IPS-15b (cell line): Measurements from ENCODE around the gene ZBTB4.

ENCODE experiments used
- H3K27me3 ChIP-seq: one replicate; pipeline ENCODE4 v1.6.1; 2013; ENCODE audit warnings: low read length; ENCODE audit not compliant: control insufficient read depth, insufficient read depth
- H3K36me3 ChIP-seq: one replicate; pipeline ENCODE4 v1.6.1; 2013; ENCODE audit warnings: low read length; ENCODE audit not compliant: control insufficient read depth, insufficient read depth
- H3K4me1 ChIP-seq: one replicate; pipeline ENCODE4 v1.6.1; 2013; ENCODE audit warnings: mild to moderate bottlenecking, low read length; ENCODE audit not compliant: control insufficient read depth, insufficient read depth
- H3K4me3 ChIP-seq: one replicate; pipeline ENCODE4 v1.5.1; 2013; ENCODE audit warnings: low read depth, low read length
- H3K9ac ChIP-seq: one replicate; pipeline ENCODE4 v1.6.1; 2013; ENCODE audit warnings: low read depth, mild to moderate bottlenecking, low read length
- H3K9me3 ChIP-seq: one replicate; pipeline ENCODE4 v1.6.1; 2013; ENCODE audit warnings: mild to moderate bottlenecking, low read length; ENCODE audit not compliant: control insufficient read depth, insufficient read depth

The ZBTB4 gene

GRCh38 chr17:7508145-7508544 lies 28.7 kb upstream of the ZBTB4 start:
- no peak overlapping the region for H3K9ac ChIP-seq
- H3K27me3 ChIP-seq, result no peaks in the 10 kb centered on the region
- peaks cover 62% of the 10 kb centered on the region for H3K36me3 ChIP-seq
- H3K4me1 ChIP-seq, result no peaks in the 10 kb centered on the region
- H3K9me3 ChIP-seq, result no peaks in the 10 kb centered on the region
- H3K4me3 ChIP-seq, result no peak overlapping the region

GRCh38 chr17:7503521-7503920 lies 24.1 kb upstream of the ZBTB4 start:
- H3K9ac ChIP-seq, result no peak overlapping the region
- no peaks in the 10 kb centered on the region for H3K9me3 ChIP-seq
- no peaks in the 10 kb centered on the region for H3K4me1 ChIP-seq
- H3K4me3 ChIP-seq, result no peak overlapping the region
- H3K27me3 ChIP-seq, result no peaks in the 10 kb centered on the region
- peaks cover 64% of the 10 kb centered on the region for H3K36me3 ChIP-seq

GRCh38 chr17:7502987-7503386 lies 23.6 kb upstream of the ZBTB4 start:
- no peak overlapping the region for H3K4me3 ChIP-seq
- H3K36me3 ChIP-seq, result peaks cover 65% of the 10 kb centered on the region
- H3K27me3 ChIP-seq, result no peaks in the 10 kb centered on the region
- H3K9me3 ChIP-seq, result no peaks in the 10 kb centered on the region
- H3K4me1 ChIP-seq, result no peaks in the 10 kb centered on the region
- H3K9ac ChIP-seq, result no peak overlapping the region

- Histone ChIP-seq H3K4me1 (no peaks in the 10 kb centered on the region), H3K27me3 (no peaks in the 10 kb centered on the region), H3K4me3 (no peak overlapping the region), H3K9ac (no peak overlapping the region), H3K36me3 (peaks cover 70% of the 10 kb centered on the region), H3K9me3 (no peaks in the 10 kb centered on the region)
Measured at GRCh38 chr17:7502171-7502847, 22.9 kb upstream of the ZBTB4 start.

GRCh38 chr17:7501729-7502128 lies 22.3 kb upstream of the ZBTB4 start:
- H3K4me1 ChIP-seq, result no peaks in the 10 kb centered on the region
- no peaks in the 10 kb centered on the region for H3K9me3 ChIP-seq
- H3K27me3 ChIP-seq, result no peaks in the 10 kb centered on the region
- H3K4me3 ChIP-seq, result no peak overlapping the region
- H3K9ac ChIP-seq, result no peak overlapping the region
- H3K36me3 ChIP-seq, result peaks cover 71% of the 10 kb centered on the region

DNA sequence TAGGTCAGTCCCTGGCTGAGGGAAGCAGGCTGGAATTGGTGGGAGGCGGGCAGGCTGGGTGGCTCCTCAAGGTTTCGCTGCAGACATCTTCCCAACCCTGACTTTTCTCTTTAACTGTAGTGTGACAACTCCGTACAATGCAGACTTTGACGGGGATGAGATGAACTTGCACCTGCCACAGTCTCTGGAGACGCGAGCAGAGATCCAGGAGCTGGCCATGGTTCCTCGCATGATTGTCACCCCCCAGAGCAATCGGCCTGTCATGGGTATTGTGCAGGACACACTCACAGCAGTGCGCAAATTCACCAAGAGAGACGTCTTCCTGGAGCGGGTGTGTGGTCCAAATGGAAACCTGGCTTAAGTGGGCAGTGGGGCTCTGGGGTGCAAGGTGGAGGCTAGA lies 19.7 kb upstream of the ZBTB4 start:
- Histone ChIP-seq H3K9ac (no peak overlapping the region), H3K27me3 (no peaks in the 10 kb centered on the region), H3K4me3 (no peak overlapping the region), H3K4me1 (no peaks in the 10 kb centered on the region), H3K9me3 (no peaks in the 10 kb centered on the region), H3K36me3 (peaks cover 81% of the 10 kb centered on the region)

DNA sequence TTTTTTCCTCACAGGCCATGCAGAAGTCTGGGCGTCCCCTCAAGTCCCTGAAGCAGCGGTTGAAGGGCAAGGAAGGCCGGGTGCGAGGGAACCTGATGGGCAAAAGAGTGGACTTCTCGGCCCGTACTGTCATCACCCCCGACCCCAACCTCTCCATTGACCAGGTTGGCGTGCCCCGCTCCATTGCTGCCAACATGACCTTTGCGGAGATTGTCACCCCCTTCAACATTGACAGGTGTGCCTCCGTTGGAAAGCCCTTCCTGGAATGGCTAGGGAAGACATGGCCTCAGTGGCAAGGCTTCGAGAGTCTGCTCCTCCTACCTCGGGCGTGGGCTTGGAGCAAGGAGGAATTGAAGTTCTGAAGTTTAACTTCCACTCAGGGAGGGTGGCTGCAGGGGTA lies 18.2 kb upstream of the ZBTB4 start:
- Histone ChIP-seq H3K9me3 (no peaks in the 10 kb centered on the region), H3K4me1 (no peaks in the 10 kb centered on the region), H3K9ac (no peak overlapping the region), H3K4me3 (no peak overlapping the region), H3K27me3 (no peaks in the 10 kb centered on the region), H3K36me3 (peaks cover 67% of the 10 kb centered on the region)

DNA sequence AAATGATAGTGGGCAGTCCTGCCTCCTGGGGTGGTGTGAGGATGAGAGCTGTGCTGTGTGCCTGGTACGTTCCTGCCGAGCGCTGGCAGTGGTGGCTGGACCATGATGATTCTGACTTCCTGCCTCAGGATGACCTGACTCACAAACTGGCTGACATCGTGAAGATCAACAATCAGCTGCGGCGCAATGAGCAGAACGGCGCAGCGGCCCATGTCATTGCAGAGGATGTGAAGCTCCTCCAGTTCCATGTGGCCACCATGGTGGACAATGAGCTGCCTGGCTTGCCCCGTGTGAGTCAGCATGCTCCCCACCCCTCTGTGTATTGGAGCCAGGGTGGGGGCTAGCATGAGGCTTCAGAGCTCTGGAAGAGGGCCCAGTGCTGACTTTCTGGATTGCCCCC lies 17.8 kb upstream of the ZBTB4 start:
- Histone ChIP-seq H3K9me3 (no peaks in the 10 kb centered on the region), H3K4me1 (no peaks in the 10 kb centered on the region), H3K9ac (no peak overlapping the region), H3K4me3 (no peak overlapping the region), H3K36me3 (peaks cover 62% of the 10 kb centered on the region), H3K27me3 (no peaks in the 10 kb centered on the region)

- H3K4me1 ChIP-seq, result no peaks in the 10 kb centered on the region
- H3K36me3 ChIP-seq, result peaks cover 57% of the 10 kb centered on the region
- H3K9me3 ChIP-seq, result no peaks in the 10 kb centered on the region
- no peak overlapping the region for H3K4me3 ChIP-seq
- no peaks in the 10 kb centered on the region for H3K27me3 ChIP-seq
- no peak overlapping the region for H3K9ac ChIP-seq
Measured at GRCh38 chr17:7496470-7497183, 17.2 kb upstream of the ZBTB4 start.

DNA sequence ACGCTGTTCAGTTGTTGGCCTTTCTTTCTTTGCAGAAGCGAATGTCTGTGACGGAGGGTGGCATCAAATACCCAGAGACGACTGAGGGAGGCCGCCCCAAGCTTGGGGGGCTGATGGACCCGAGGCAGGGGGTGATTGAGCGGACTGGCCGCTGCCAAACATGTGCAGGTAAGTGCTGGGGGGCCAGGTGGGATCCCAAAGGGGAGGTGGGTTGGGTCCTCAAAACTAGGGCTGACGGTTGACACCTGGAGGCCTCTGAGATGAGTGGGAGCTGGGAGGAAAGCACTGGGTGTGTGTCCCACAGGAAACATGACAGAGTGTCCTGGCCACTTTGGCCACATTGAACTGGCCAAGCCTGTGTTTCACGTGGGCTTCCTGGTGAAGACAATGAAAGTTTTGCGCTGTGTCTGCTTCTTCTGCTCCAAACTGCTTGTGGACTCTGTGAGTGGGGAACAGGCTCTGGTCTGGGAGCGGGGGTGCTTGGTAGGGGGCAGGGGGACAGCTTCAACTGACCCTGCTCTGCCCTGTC lies 16.5 kb upstream of the ZBTB4 start:
- no peaks in the 10 kb centered on the region for H3K9me3 ChIP-seq
- no peak overlapping the region for H3K4me3 ChIP-seq
- H3K36me3 ChIP-seq, result peaks cover 54% of the 10 kb centered on the region
- H3K27me3 ChIP-seq, result no peaks in the 10 kb centered on the region
- no peak overlapping the region for H3K9ac ChIP-seq
- H3K4me1 ChIP-seq, result no peaks in the 10 kb centered on the region

DNA sequence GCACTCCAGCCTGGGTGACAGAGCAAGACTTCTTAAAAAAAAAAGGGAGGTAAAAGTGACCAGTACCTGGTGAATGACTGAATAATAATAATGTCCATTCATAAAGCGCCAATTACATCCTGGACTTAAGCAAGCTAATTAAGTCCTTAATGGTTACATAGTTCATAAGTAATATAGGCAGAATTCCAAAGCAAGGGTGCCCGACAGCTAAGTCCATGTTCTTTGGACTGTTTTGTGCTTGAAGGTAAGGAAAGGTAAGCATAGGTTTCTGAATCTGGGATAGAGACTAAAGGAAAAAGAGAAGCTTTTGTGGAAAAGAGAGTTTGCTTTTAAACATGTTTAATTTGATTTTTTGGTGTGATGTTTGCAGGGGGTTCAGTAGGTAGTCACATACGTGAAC lies 14.5 kb upstream of the ZBTB4 start:
- Histone ChIP-seq H3K9me3 (no peaks in the 10 kb centered on the region), H3K4me3 (no peak overlapping the region), H3K27me3 (no peaks in the 10 kb centered on the region), H3K9ac (no peak overlapping the region), H3K36me3 (peaks cover 39% of the 10 kb centered on the region), H3K4me1 (no peaks in the 10 kb centered on the region)

DNA sequence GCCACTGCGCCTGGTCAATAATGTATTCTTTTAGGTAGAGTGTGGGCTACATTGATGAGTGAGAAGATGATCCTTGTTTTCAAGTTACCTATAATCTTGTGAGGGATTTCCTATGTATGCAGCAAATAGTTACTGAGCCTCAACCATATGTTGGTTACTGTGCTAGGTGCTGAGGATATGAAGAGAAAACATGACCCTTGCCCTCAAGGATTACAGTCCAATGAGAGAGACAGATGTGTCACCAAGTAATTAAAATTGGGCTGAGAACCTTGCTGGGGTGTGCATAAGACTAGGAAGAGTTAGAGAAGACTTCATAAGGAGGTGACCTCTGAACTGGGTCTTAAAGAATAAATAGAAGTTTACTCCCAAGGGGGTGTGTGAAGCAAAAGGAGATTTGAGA lies 12.2 kb upstream of the ZBTB4 start:
- H3K27me3 ChIP-seq, result no peaks in the 10 kb centered on the region
- H3K9me3 ChIP-seq, result no peaks in the 10 kb centered on the region
- peaks cover 20% of the 10 kb centered on the region for H3K36me3 ChIP-seq
- no peak overlapping the region for H3K4me3 ChIP-seq
- no peak overlapping the region for H3K9ac ChIP-seq
- no peaks in the 10 kb centered on the region for H3K4me1 ChIP-seq
